ENCODE data around the gene TAF1L. TPM values are rescaled to one million over a fixed set of nuclear protein-coding genes. Genes with fewer than 3 reads are reported as not detected.

The TAF1L gene, protein sequence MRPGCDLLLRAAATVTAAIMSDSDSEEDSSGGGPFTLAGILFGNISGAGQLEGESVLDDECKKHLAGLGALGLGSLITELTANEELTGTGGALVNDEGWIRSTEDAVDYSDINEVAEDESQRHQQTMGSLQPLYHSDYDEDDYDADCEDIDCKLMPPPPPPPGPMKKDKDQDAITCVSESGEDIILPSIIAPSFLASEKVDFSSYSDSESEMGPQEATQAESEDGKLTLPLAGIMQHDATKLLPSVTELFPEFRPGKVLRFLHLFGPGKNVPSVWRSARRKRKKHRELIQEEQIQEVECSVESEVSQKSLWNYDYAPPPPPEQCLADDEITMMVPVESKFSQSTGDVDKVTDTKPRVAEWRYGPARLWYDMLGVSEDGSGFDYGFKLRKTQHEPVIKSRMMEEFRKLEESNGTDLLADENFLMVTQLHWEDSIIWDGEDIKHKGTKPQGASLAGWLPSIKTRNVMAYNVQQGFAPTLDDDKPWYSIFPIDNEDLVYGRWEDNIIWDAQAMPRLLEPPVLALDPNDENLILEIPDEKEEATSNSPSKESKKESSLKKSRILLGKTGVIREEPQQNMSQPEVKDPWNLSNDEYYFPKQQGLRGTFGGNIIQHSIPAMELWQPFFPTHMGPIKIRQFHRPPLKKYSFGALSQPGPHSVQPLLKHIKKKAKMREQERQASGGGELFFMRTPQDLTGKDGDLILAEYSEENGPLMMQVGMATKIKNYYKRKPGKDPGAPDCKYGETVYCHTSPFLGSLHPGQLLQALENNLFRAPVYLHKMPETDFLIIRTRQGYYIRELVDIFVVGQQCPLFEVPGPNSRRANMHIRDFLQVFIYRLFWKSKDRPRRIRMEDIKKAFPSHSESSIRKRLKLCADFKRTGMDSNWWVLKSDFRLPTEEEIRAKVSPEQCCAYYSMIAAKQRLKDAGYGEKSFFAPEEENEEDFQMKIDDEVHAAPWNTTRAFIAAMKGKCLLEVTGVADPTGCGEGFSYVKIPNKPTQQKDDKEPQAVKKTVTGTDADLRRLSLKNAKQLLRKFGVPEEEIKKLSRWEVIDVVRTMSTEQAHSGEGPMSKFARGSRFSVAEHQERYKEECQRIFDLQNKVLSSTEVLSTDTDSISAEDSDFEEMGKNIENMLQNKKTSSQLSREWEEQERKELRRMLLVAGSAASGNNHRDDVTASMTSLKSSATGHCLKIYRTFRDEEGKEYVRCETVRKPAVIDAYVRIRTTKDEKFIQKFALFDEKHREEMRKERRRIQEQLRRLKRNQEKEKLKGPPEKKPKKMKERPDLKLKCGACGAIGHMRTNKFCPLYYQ (N-terminal part only)
- total RNA-seq: under 0.01 TPM in 2 replicates

DNA sequence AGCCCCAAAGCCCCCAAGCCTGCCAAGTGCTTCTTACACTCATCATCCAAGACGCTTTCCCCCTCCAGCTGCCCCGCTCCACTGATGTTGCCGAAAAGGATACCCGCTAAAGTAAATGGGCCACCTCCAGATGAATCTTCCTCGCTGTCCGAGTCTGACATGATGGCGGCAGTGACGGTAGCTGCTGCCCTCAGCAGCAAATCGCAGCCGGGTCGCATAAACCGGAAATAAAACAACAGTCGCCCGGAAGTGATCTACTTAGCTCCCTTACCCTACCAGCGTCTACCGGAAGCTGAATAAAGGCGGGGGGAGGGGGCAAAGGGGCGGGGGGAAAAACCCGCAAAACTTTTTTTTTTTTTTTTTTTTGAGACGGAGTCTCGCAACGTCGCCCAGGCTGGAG lies at the start of gene TAF1L:
Gene TAF1L, minus strand, starts transcription at position 308 of the 400 bp plus-strand sequence. Its CDS starts 90 bp downstream, at position 218.

Other genes starting within 250 kb of the TAF1L start
- gene RIGI, start 109.5 kb downstream of the TAF1L start, total RNA-seq: 6.1 and 9.1 TPM in 2 replicates
- 6.5 and 7.7 TPM in 2 replicates for gene SMIM27, start 83.3 kb downstream of the TAF1L start, total RNA-seq
- gene TOPORS, start 83.1 kb downstream of the TAF1L start, total RNA-seq: 26.6 and 29.5 TPM in 2 replicates
- gene NDUFB6, start 62.5 kb downstream of the TAF1L start, total RNA-seq: 79.8 and 83.9 TPM in 2 replicates
- not detected in 2 replicates for gene TMEM215, start 147.9 kb upstream of the TAF1L start, total RNA-seq

Measured in bronchial smooth muscle cell (primary cell).